HG03521 (cell line): ENCODE data around the gene SERHL2.
"Not testable (repeated sequence)": the region's sequence is repeated elsewhere in the genome, so short reads cannot be mapped to it uniquely, and the experiment has no call there.

Experiments
- ATAC-seq: cut with Tn5 transposase; IDR thresholded peaks from one replicate; pipeline ENCODE4 v1.9.1; 2021; ENCODE audit warnings: mild to moderate bottlenecking, moderate library complexity; ENCODE audit not compliant: unreplicated experiment

The SERHL2 gene

GRCh38 chr22:42603427-42603826 is 49.7 kb downstream of the SERHL2 start:
- ATAC-seq: no peak

DNA sequence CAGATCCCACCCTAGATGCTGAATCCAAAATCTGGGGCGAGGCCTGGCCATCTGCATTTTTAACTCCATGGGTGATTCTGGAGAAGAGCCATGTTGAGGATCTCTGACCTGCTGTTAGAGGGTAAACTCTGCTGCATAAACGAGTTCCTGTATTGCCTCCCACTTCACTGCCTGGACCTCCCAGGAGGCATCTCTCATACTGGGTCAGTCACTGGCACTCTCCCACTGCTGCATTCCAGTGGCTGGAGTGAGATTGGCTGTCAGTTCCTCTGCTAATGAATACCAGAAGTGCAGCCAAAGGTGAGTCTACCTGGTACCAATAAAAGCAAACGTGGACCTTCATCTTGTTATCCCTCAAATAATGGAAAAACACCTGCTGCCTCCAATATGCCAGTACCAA is 50.6 kb downstream of the SERHL2 start:
- ATAC-seq: no peak

DNA sequence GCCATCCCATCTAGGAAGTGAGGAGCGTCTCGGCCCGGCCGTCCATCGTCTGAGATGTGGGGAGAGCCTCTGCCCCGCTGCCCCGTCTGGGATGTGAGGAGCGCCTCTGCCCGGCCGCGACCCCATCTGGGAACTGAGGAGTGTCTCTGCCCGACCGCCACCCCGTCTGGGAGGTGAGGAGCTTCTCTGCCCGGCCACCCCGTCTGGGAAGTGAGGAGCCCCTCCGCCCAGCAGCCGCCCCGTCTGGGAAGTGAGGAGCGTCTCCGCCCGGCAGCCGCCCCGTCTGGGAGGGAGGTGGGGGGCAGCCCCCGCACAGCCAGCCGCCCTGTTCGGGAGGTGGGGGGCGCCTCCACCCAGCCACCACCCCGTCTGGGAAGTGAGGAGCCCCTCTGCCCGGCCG is 53.9 kb downstream of the SERHL2 start:
- not testable (repeated sequence) for ATAC-seq

DNA sequence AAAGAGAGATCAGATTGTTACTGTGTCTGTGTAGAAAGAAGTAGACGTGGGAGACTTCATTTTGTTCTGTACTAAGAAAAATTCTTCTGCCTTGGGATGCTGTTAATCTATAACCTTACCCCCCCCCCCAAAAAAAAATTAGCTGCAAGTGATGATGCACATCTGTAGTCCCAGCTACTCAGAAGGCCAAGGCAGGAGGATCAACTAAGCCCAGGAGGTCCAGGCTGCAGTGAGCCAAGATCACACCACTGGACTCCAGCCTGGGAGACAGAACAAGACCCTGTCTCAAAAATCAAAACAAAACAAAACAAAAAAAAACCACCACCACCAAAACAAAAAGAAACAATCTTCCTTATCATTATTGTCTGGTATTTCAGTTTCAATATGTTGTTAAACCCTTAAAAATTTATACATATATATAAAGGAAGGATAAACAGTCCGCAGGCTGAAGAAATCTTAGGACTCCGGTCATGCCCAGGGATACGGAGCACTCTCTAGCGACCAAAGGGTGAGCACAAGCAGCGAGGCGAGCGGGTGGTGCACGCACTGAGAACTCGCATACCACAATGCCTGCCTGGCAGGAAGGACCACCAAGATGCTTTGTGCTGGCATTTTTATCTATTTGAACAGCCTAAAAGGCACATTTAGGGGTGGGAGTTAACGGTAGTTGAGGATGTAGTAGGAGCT is 54.5 kb downstream of the SERHL2 start:
- ATAC-seq: no peak

DNA sequence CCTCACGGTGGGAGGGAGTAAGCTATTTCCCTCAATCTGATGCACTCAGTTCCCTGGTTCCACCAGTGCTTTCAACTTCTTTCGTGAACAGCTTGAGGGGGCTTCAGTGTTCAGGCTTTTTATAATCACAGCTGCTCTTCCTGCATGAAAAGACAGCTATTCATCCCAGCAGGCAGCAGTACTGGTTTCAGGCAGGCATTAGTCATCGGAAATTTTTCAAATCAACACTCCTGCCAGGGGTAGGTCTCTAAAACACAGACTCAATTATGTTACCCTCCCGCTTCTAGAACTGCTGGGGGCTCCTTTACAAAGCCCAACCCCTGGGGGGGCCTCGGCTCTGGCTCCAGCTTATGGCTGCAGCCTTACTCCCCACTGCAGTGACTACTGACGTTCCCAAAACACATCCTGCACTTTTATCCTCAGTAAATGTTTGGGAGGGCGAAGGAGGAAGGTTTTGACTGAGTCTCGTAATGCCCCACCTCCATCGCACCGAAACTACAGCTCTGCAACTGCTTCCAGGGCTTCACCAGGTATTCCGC is 55.1 kb downstream of the SERHL2 start:
- no peak for ATAC-seq

- ATAC-seq: no peak
These were observed 56.4 kb downstream of the SERHL2 start for GRCh38 chr22:42610186-42610585.

DNA sequence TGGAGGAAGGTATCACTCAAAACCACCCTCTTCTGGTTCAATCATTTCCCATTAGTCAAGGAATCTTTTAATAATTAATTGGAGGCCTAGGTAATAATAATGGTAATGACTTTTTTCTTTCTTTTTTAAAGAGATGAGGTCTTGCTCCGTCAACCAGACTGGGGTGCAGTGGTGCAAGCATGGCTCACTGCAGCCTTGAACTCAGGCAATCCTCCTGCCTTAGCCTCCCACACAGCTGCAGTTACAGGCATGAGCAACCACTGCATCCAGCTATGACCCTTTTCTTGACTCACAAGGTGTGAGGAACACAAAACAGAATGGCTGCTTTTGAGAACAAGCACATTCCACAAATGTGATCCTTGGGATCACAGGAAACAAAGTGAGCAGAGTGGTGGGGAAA is 57.3 kb downstream of the SERHL2 start:
- no peak for ATAC-seq

DNA sequence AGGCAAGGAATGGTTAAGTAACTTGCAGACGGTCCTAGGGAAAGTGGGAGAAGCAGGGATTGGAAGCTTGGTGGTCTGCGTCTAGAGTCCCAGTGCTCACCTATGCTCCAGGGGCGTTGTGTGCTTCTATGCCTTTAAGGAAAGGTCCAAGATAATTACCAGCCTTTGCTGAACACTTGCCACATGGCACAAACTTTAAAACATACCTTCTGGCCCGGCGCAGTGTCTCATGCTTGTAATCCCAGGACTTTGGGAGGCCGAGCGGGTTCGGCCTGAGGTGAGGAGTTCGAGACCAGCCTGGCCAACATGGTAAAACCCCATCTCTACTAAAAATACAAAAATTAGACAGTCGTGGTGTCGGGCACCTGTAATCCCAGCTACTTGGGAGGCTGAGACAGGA is 58.6 kb downstream of the SERHL2 start:
- no peak for ATAC-seq

DNA sequence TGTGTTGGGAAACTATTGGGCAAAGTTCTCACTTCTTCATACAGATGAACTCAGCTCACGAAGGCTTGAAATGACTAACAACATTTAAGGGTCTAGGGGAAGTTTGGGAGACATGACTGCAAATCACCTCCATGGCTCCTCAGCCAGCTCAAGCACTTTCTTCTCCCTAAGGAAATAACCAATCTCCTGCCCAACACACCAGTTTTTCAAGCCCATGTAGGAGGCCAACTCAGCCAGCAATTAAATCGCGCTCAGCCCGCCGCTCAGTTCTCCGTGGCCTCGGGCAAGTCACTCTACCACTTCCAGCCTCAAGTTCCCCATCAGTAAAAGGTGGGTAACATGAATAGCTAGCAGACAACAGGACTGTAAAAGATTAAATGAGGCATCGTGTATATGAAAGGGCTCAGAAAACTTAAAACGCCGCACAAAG is 60.1 kb downstream of the SERHL2 start:
- no peak for ATAC-seq

DNA sequence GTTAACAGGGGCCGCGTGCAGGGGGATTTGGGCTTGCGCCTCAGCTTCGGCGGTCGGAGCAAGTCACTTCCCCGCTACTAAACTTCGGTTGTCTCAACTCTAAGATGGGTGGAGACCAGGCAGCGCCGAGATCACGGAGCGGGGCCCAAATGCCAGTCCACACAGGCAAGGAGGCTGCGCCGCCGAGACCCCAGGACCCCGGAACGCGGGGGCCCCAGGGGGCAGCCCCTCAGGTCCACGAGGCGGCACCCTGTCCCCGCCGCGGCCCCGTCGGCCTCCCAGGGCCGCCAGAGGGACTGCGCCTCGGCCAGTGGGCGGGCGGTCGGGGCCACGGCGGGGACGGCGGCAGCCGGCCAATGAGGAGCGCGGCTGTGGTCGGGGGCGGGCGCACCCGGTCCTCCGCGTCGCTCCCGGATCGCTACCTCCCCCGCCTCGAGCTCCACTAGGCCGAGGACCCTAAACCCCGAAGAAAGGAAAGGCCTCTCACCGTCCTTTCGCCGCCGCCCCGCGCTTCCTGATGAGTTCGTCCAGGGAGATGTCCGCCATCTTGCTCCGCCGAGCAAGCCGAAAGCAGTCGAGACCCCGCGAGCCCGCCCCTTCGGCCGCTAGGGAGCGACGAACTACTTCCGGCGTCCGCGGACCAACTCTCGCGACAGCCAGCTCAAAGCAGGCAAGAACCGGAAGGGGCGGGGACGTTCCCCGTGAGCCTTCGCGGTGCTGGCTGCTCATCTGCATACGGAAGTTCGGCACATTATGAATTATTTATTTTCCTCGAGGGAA is 60.7 kb downstream of the SERHL2 start, which contains the start of gene POLDIP3:
Gene POLDIP3 (minus strand): TSS at position 572 of the 780 bp plus-strand sequence. CDS start 26 bp downstream, at position 546.
- ATAC-seq: peak; percentile 69

DNA sequence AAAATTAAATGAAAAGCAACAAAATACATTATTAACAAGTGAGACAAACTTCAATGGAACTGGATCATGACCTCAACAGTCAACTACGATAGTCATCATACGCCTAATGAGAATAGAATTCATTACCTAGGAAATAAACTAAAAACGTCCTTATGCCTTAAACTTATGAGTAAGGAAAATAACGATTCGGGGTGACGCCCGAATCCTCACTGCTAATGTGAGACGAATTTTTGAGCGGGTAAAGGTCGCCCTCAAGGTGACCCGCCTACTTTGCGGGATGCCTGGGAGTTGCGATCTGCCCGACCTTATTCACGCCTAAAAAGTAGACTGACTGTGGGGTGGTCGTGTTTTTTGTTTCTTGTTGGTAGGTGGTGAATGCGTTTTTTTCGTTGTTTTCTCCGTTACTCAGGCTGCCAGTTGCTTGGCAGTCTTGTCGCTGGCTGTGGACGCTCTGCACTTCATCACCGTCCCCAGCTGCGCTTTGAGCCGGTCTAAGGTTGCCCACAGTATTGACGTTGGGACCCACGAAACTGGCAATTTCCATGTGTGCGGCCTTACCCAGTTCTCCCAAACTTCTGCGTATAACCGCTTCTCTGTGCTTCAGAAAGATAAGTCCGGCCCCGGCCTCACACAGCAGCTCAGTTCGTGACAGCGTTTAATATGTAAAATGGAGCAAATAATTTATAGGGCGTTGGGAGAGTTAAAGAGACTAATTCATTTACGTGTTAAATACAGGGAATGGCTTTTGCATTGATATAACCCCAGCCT is 61.5 kb downstream of the SERHL2 start:
- peak; percentile 46 for ATAC-seq

- not testable (repeated sequence) for ATAC-seq
These were observed 62.1 kb downstream of the SERHL2 start for GRCh38 chr22:42615860-42616175.

DNA sequence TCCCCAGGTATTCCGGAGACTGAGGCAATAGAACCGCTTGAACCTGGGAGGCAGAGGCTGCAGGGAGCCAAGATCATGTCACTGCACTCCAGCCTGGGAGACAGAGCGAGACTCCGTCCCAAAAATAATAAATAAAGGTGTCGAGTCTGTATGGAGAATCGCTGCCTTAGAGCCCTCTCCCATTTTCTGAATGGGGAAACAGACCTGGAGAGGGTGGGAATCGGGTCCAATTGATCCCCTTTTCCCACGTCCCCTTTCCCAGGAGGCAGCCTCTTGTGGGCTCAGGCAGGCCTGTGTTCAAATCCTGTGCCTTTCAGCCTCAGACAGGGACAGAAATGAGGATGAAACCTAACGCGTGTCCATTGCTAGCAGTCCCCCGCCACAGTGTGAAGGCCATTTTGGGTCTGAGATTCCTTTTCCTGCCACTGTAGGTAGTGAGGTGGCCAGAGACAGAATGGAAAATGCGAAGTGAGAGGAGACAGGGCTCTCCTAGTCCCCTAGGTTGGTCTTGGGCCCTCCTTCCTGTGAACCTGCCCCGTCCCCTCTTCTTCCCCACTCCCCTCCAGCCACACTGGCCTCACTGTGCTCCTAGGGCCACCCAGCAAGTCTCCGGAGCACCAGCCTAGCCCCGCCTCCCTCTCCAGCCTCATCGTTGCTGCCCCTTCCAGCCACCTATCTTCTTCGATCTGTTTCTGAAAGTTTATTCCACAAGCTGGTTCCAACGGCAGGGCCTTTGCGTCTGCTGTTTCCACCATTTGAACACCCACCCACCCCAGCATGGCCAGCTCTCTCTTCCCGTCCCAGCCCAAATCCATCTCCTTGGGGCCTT is 63.6 kb downstream of the SERHL2 start:
- no peak for ATAC-seq

DNA sequence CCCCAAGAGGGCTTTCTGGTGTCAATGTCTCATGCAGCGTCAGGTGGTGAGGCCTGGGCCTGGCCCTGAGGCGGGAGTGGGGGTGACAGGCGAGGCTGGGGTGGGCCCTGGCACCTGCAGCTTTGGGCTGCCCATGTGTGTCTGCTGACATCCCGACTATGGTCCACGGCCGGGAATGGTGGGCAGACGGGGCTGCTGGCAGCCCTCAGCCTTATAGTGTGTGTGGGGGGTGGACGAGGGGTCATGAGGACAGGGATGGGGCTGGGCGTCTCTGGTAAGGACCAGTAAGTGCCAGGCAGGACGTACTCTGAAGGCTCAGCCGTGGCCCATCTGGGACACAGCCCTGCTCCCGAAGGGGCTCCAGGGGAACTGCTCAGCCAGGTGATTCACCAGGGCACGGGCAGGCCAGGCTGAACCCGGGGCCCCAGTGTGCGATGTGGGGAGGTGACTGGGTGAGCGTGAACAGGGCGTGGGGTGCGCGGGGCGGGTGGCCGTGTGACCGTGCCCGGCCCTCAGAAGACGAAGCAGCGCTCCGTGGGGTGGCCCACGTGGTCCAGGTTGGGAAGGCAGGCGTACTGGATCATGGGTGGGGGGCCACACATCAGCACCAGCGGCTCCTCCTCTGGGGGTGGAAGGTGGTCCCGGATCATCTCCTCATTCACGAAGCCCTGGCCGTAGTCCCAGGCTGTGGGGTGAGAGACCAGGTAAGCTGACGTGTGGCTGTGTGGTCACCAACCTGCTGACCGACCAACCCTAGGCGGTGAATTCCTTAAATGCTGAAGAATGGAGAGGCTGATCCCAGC is 65.7 kb downstream of the SERHL2 start:
- no peak for ATAC-seq

- no peak for ATAC-seq
These were observed 66.3 kb downstream of the SERHL2 start for GRCh38 chr22:42620084-42620483.

DNA sequence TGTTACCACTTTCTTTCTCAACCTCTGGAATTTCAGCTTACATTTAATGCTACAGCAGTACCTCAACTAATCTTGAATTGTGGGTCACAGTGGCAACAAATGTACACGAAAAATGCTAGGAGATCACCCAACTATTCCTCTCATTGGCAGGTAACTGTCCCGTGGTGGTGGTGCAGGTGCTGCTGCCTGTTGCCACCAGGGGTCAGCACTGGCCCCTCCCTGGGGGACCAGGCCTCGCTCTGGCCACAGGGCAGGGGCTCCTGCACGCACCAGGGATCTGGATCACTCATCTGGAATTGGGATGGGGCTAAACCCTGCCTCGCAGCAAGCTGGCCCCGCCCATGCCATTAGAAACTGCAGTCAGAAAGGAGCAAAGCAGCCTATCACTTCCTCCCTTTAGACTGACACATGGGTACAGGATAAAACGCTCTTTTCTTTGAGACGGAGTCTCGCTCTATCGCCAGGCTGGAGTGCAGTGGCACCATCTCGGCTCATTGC is 67.8 kb downstream of the SERHL2 start:
- no peak for ATAC-seq

- ATAC-seq: no peak
These were observed 68.4 kb downstream of the SERHL2 start for GRCh38 chr22:42622061-42622710.

DNA sequence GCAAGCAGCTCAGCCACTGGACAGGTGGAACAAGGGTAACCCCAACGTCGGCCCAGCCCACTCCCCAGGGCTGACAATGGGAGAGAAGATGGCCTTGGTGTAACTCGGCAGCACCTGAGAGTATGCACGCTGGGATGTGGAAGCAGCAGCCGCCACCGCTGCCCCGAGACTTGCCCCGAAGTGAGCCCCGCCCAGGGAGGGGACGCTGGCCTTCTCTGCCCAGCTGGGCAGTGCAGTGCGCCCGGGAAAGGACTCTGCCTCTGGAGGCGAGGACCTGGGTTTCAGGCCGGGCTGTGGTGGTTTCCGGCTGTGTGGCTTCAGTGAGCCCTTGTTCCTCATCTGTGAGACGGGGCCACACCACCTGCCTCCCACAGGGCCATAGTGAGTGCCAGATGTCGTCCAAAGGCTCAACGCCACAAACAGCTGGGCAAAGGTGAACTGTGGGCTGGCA is 69.6 kb downstream of the SERHL2 start:
- no peak for ATAC-seq
